Bone marrow (tissue), 2 donors: ENCODE measurements around the gene RNASE11.
"Not testable (repeated sequence)": the region's sequence is repeated elsewhere in the genome, so short reads cannot be mapped to it uniquely, and the experiment has no call there.

ENCODE experiments used
- DNase-seq, 2 donors: peaks; one replicate each; lab custom pipeline; 2025; lab: John Stamatoyannopoulos, UW

The RNASE11 gene

GRCh38 chr14:20580242-20580641 lies 7.6 kb downstream of the RNASE11 start:
- peak in 1 of 2 donors; percentile 65 for DNase-seq

- no peak for DNase-seq
Measured at GRCh38 chr14:20578784-20579502, 8.9 kb downstream of the RNASE11 start.

- no peak for DNase-seq
Measured at GRCh38 chr14:20578325-20578724, 9.5 kb downstream of the RNASE11 start.

- not testable (repeated sequence) for DNase-seq
Measured at GRCh38 chr14:20572382-20572990, 15.3 kb downstream of the RNASE11 start.

GRCh38 chr14:20570720-20571119 lies 17.1 kb downstream of the RNASE11 start:
- DNase-seq: not testable (repeated sequence)

- not testable (repeated sequence) for DNase-seq
Measured at GRCh38 chr14:20569865-20570264, 17.9 kb downstream of the RNASE11 start.

- no peak for DNase-seq
Measured at GRCh38 chr14:20569066-20569465, 18.7 kb downstream of the RNASE11 start.

- no peak for DNase-seq
Measured at GRCh38 chr14:20568393-20568792, 19.4 kb downstream of the RNASE11 start.

GRCh38 chr14:20567199-20567598 lies 20.6 kb downstream of the RNASE11 start:
- not testable (repeated sequence) for DNase-seq

GRCh38 chr14:20564501-20564997 lies 23.3 kb downstream of the RNASE11 start:
- no peak for DNase-seq

- DNase-seq: no peak
Measured at GRCh38 chr14:20563971-20564370, 23.8 kb downstream of the RNASE11 start.

- DNase-seq: no peak
Measured at GRCh38 chr14:20560961-20561360, 26.8 kb downstream of the RNASE11 start, which contains the start of gene RNASE9. Gene RNASE9, minus strand, starts transcription at chr14:20561047.

- no peak for DNase-seq
Measured at GRCh38 chr14:20559461-20559904, 28.3 kb downstream of the RNASE11 start.

GRCh38 chr14:20557212-20557542 lies 30.6 kb downstream of the RNASE11 start:
- DNase-seq: no peak

GRCh38 chr14:20556500-20557211 lies 31.1 kb downstream of the RNASE11 start:
- no peak for DNase-seq

- no peak for DNase-seq
Measured at GRCh38 chr14:20555845-20556244, 32.0 kb downstream of the RNASE11 start.

GRCh38 chr14:20553024-20553423 lies 34.8 kb downstream of the RNASE11 start:
- DNase-seq: no peak

- DNase-seq: no peak
Measured at GRCh38 chr14:20551606-20552005, 36.2 kb downstream of the RNASE11 start.

- no peak for DNase-seq
Measured at GRCh38 chr14:20550926-20551325, 36.9 kb downstream of the RNASE11 start.

GRCh38 chr14:20548414-20549158 lies 39.2 kb downstream of the RNASE11 start:
- DNase-seq: no peak

- no peak for DNase-seq
Measured at GRCh38 chr14:20546877-20547276, 40.9 kb downstream of the RNASE11 start.

- DNase-seq: no peak
Measured at GRCh38 chr14:20539906-20540305, 47.9 kb downstream of the RNASE11 start.
